WTC11 (cell line): Measurements from ENCODE around the gene EFNB3. TPM values are rescaled to one million over a fixed set of nuclear protein-coding genes. Genes with fewer than 3 reads are reported as not detected.

ENCODE experiments used
- ATAC-seq: fragments of 200-7000 bp; cut with Tn5 transposase; 2 replicates; pipeline ENCODE4 v1.10.0; 2021; ENCODE audit warnings: mild to moderate bottlenecking, moderate library complexity
- CTCF ChIA-PET: fragments of 300-600 bp; sonication (Branson Sonifier 250); formaldehyde crosslinking; loops from one replicate; lab custom pipeline; 2021; ENCODE audit warnings: antibody characterized with exemption; lab: Charles Lee
- POLR2A ChIA-PET: fragments of 350-600 bp; sonication (Branson Sonifier 250); formaldehyde crosslinking; loops from one replicate; lab custom pipeline; 2021; ENCODE audit warnings: antibody characterized with exemption; lab: Charles Lee
- DNase-seq: peaks from one replicate; pipeline ENCODE4 v3.0.0; 2021; ENCODE audit warnings: low spot score
- H3K27ac Mint-ChIP-seq: 2 replicates; pipeline ENCODE4 v1.8.0; 2021; ENCODE audit warnings: mixed read lengths
- H3K27me3 Mint-ChIP-seq: 2 replicates; pipeline ENCODE4 v1.8.0; 2021; ENCODE audit warnings: low read depth, mild to moderate bottlenecking, moderate library complexity, mixed read lengths
- H3K36me3 Mint-ChIP-seq: 2 replicates; pipeline ENCODE4 v1.8.0; 2021; ENCODE audit warnings: mixed read lengths
- H3K4me1 Mint-ChIP-seq: 2 replicates; pipeline ENCODE4 v1.8.0; 2022; ENCODE audit warnings: mixed read lengths
- H3K4me3 Mint-ChIP-seq: 2 replicates; pipeline ENCODE4 v1.8.0; 2021; ENCODE audit warnings: mild to moderate bottlenecking, moderate library complexity, mixed read lengths
- H3K9me3 Mint-ChIP-seq: 2 replicates; pipeline ENCODE4 v1.8.0; 2021; ENCODE audit warnings: mixed read lengths
- ATF2 ChIP-seq: sonication (generic); formaldehyde crosslinking; IDR thresholded peaks from 2 replicates; pipeline ENCODE4 v1.8.1; 2022; ENCODE audit warnings: low read depth, missing genetic modification reagents, borderline replicate concordance
- ETV6 ChIP-seq: sonication (generic); formaldehyde crosslinking; IDR thresholded peaks from 2 replicates; pipeline ENCODE4 v1.8.1; 2022; ENCODE audit warnings: mild to moderate bottlenecking, missing genetic modification reagents
- FOXK1 ChIP-seq: sonication (generic); formaldehyde crosslinking; IDR thresholded peaks from 2 replicates; pipeline ENCODE4 v1.8.0; 2022; ENCODE audit warnings: mild to moderate bottlenecking, moderate library complexity, missing genetic modification reagents
- FOXP1 ChIP-seq: sonication (generic); formaldehyde crosslinking; IDR thresholded peaks from 2 replicates; pipeline ENCODE4 v1.8.0; 2022; ENCODE audit warnings: missing genetic modification reagents, mild to moderate bottlenecking, moderate library complexity, borderline replicate concordance
- GRHL2 ChIP-seq: fragments of 250-450 bp; sonication (Bioruptor Pico); IDR thresholded peaks from 2 replicates; pipeline ENCODE4 v1.8.0; 2022; ENCODE audit warnings: mild to moderate bottlenecking, moderate library complexity; ENCODE audit not compliant: insufficient replicate concordance, severe bottlenecking
- HMGA2 ChIP-seq: fragments of 250-450 bp; sonication (Bioruptor Pico); IDR thresholded peaks from 2 replicates; pipeline ENCODE4 v1.4.0; 2021; ENCODE audit warnings: mild to moderate bottlenecking, moderate library complexity
- IRF1 ChIP-seq: sonication (generic); formaldehyde crosslinking; IDR thresholded peaks from 2 replicates; pipeline ENCODE4 v1.8.0; 2023; ENCODE audit warnings: missing genetic modification reagents
- MYBL2 ChIP-seq: sonication (generic); formaldehyde crosslinking; IDR thresholded peaks from 2 replicates; pipeline ENCODE4 v1.8.1; 2023; ENCODE audit warnings: mild to moderate bottlenecking, moderate library complexity, missing genetic modification reagents
- SMAD4 ChIP-seq: sonication (generic); formaldehyde crosslinking; IDR thresholded peaks from 2 replicates; pipeline ENCODE4 v1.8.0; 2022; ENCODE audit warnings: mild to moderate bottlenecking, missing genetic modification reagents
- USF1 ChIP-seq: sonication (generic); formaldehyde crosslinking; IDR thresholded peaks from 2 replicates; pipeline ENCODE4 v1.8.0; 2022; ENCODE audit warnings: mild to moderate bottlenecking, missing genetic modification reagents
- USF2 ChIP-seq: sonication (generic); formaldehyde crosslinking; IDR thresholded peaks from 2 replicates; pipeline ENCODE4 v1.8.1; 2023; ENCODE audit warnings: mild to moderate bottlenecking, missing genetic modification reagents, moderate library complexity
- ZNF138 ChIP-seq: sonication (generic); formaldehyde crosslinking; conservative IDR thresholded peaks from 2 replicates; pipeline ENCODE4 v1.8.1; 2022; ENCODE audit warnings: mild to moderate bottlenecking, moderate library complexity, missing genetic modification reagents
- ZNF281 ChIP-seq: sonication (generic); formaldehyde crosslinking; IDR thresholded peaks from 2 replicates; pipeline ENCODE4 v1.8.0; 2023; ENCODE audit warnings: mild to moderate bottlenecking, missing genetic modification reagents
- ZNF317 ChIP-seq: sonication (generic); formaldehyde crosslinking; IDR thresholded peaks from 2 replicates; pipeline ENCODE4 v1.8.1; 2023; ENCODE audit warnings: low read depth, mild to moderate bottlenecking, moderate library complexity, missing genetic modification reagents, borderline replicate concordance
- ZNF425 ChIP-seq: fragments of 250-450 bp; sonication (Bioruptor Pico); conservative IDR thresholded peaks from 2 replicates; pipeline ENCODE4 v1.9.0; 2021; ENCODE audit warnings: mild to moderate bottlenecking
- total RNA-seq: library from RNA; stranded (reverse); gene quantifications from 3 replicates; pipeline ENCODE4 v1.2.3, GENCODE V29; 2021

Gene EFNB3
- total RNA-seq, 1 experiment from 2014 or later, result 14.7 TPM

GRCh38 chr17:7748076-7748775, 43.2 kb downstream of the EFNB3 start (continued):
- no peak for TF ChIP-seq ATF2 (CRISPR knock-in tag)
- TF ChIP-seq FOXP1 (CRISPR knock-in tag), result no peak
- no peak for TF ChIP-seq GRHL2 (CRISPR knock-in tag)

GRCh38 chr17:7750321-7750821, 45.4 kb downstream of the EFNB3 start:
- CTCF ChIA-PET, result no interaction called here
- Mint-ChIP-seq H3K4me1 (peaks cover 5% of the 10 kb centered on the region), H3K4me3 (no peak overlapping the region), H3K27ac (no peak overlapping the region), H3K36me3 (no peaks in the 10 kb centered on the region), H3K9me3 (peaks cover 5% of the 10 kb centered on the region), H3K27me3 (peaks cover 5% of the 10 kb centered on the region)
- POLR2A ChIA-PET, result no interaction called here
- no peak for DNase-seq
- ATAC-seq, result no peak
- TF ChIP-seq USF1 (CRISPR knock-in tag) (no peak), HMGA2 (CRISPR knock-in tag) (no peak), ZNF138 (CRISPR knock-in tag) (no peak), ZNF281 (CRISPR knock-in tag) (no peak)

GRCh38 chr17:7754656-7755055, 49.7 kb downstream of the EFNB3 start:
- no peaks in the 10 kb centered on the region for H3K36me3 Mint-ChIP-seq
- DNase-seq, result no peak
- H3K4me3 Mint-ChIP-seq, result no peak overlapping the region
- TF ChIP-seq ZNF317 (CRISPR knock-in tag) (no peak), FOXK1 (CRISPR knock-in tag) (no peak), ETV6 (CRISPR knock-in tag) (no peak)
- TF ChIP-seq, all 79 proteins: peak for 0
- peaks cover 10% of the 10 kb centered on the region for H3K27me3 Mint-ChIP-seq
- POLR2A ChIA-PET, result no interaction called here
- peaks cover 11% of the 10 kb centered on the region for H3K9me3 Mint-ChIP-seq
- H3K4me1 Mint-ChIP-seq, result peaks cover 5% of the 10 kb centered on the region
- H3K27ac Mint-ChIP-seq, result no peak overlapping the region
- CTCF ChIA-PET, result interaction anchor here (2.6 kb wide), 1 partner anchor 11 kb away, joined by 9 read pairs; no protein-coding TSS in a partner anchor
- no peak for ATAC-seq

- H3K9me3 Mint-ChIP-seq, result peaks cover 9% of the 10 kb centered on the region
- CTCF ChIA-PET, result interaction anchor here (0.5 to 2.6 kb wide), 4 partner anchors 12 to 120 kb away, joined by 3 to 9 read pairs (median 3); no protein-coding TSS in a partner anchor
Measured at GRCh38 chr17:7755095-7755890, 50.3 kb downstream of the EFNB3 start.

More at GRCh38 chr17:7755095-7755890, 50.3 kb downstream of the EFNB3 start:
- Mint-ChIP-seq H3K36me3 (no peaks in the 10 kb centered on the region), H3K4me1 (peaks cover 5% of the 10 kb centered on the region), H3K4me3 (no peak overlapping the region), H3K27me3 (peaks cover 8% of the 10 kb centered on the region), H3K27ac (no peak overlapping the region)
- POLR2A ChIA-PET, result no interaction called here
- no peak for ATAC-seq
- no peak for DNase-seq
- peak; percentile 70 for TF ChIP-seq USF1 (CRISPR knock-in tag)
- TF ChIP-seq USF2 (CRISPR knock-in tag), result peak; percentile 83
- TF ChIP-seq MYBL2, result no peak
- TF ChIP-seq ZNF425, result no peak
- TF ChIP-seq IRF1 (CRISPR knock-in tag), result no peak
- TF ChIP-seq SMAD4 (CRISPR knock-in tag), result no peak
